ENCODE results near the gene LLGL2.

Gene LLGL2

GRCh38 chr17:75558666-75559530 lies 33.4 kb downstream of the LLGL2 start:
- in situ Hi-C loops (cut with HindIII; ENCODE audit: low pct_ligation_motif_present, low pct_unique_long_range_greater_than_20kb, low sequenced_read_pairs) = no loop called here
- no peak for DNase-seq

- no peak for DNase-seq
- in situ Hi-C loops (cut with HindIII; ENCODE audit: low pct_ligation_motif_present, low pct_unique_long_range_greater_than_20kb, low sequenced_read_pairs) = no loop called here
Measured at GRCh38 chr17:75559958-75560533, 34.5 kb downstream of the LLGL2 start.

- peak; percentile 78 for DNase-seq
- in situ Hi-C loops (cut with HindIII; ENCODE audit: low pct_ligation_motif_present, low pct_unique_long_range_greater_than_20kb, low sequenced_read_pairs) = no loop called here
Measured at GRCh38 chr17:75561927-75562603, 36.6 kb downstream of the LLGL2 start.

- in situ Hi-C loops (cut with HindIII; ENCODE audit: low pct_ligation_motif_present, low pct_unique_long_range_greater_than_20kb, low sequenced_read_pairs) = no loop called here
- no peak for DNase-seq
Measured at GRCh38 chr17:75563063-75563758, 37.7 kb downstream of the LLGL2 start.

GRCh38 chr17:75564195-75564594 lies 38.7 kb downstream of the LLGL2 start:
- in situ Hi-C loops (cut with HindIII; ENCODE audit: low pct_ligation_motif_present, low pct_unique_long_range_greater_than_20kb, low sequenced_read_pairs) = no loop called here
- no peak for DNase-seq

- DNase-seq = peak; percentile 67
- in situ Hi-C loops (cut with HindIII; ENCODE audit: low pct_ligation_motif_present, low pct_unique_long_range_greater_than_20kb, low sequenced_read_pairs) = no loop called here
Measured at GRCh38 chr17:75565066-75565465, 39.6 kb downstream of the LLGL2 start.

GRCh38 chr17:75565618-75566017 lies 40.1 kb downstream of the LLGL2 start:
- no peak for DNase-seq
- in situ Hi-C loops (cut with HindIII; ENCODE audit: low pct_ligation_motif_present, low pct_unique_long_range_greater_than_20kb, low sequenced_read_pairs) = no loop called here

GRCh38 chr17:75566416-75566815 lies 40.9 kb downstream of the LLGL2 start:
- no peak for DNase-seq
- in situ Hi-C loops (cut with HindIII; ENCODE audit: low pct_ligation_motif_present, low pct_unique_long_range_greater_than_20kb, low sequenced_read_pairs) = no loop called here

GRCh38 chr17:75566834-75567233 lies 41.3 kb downstream of the LLGL2 start:
- in situ Hi-C loops (cut with HindIII; ENCODE audit: low pct_ligation_motif_present, low pct_unique_long_range_greater_than_20kb, low sequenced_read_pairs) = no loop called here
- no peak for DNase-seq

GRCh38 chr17:75568412-75569255 lies 43.1 kb downstream of the LLGL2 start:
- in situ Hi-C loops (cut with HindIII; ENCODE audit: low pct_ligation_motif_present, low pct_unique_long_range_greater_than_20kb, low sequenced_read_pairs) = no loop called here

GRCh38 chr17:75570034-75570676 lies 44.7 kb downstream of the LLGL2 start:
- no peak for DNase-seq
- in situ Hi-C loops (cut with HindIII; ENCODE audit: low pct_ligation_motif_present, low pct_unique_long_range_greater_than_20kb, low sequenced_read_pairs) = no loop called here

More at GRCh38 chr17:75568412-75569255, 43.1 kb downstream of the LLGL2 start:
- DNase-seq = no peak

- DNase-seq = no peak
- in situ Hi-C loops (cut with HindIII; ENCODE audit: low pct_ligation_motif_present, low pct_unique_long_range_greater_than_20kb, low sequenced_read_pairs) = no loop called here
Measured at GRCh38 chr17:75570772-75571171, 45.3 kb downstream of the LLGL2 start.

- in situ Hi-C loops (cut with HindIII; ENCODE audit: low pct_ligation_motif_present, low pct_unique_long_range_greater_than_20kb, low sequenced_read_pairs) = no loop called here
- no peak for DNase-seq
Measured at GRCh38 chr17:75571197-75571884, 45.8 kb downstream of the LLGL2 start.

GRCh38 chr17:75571885-75572215 lies 46.4 kb downstream of the LLGL2 start:
- no peak for DNase-seq
- in situ Hi-C loops (cut with HindIII; ENCODE audit: low pct_ligation_motif_present, low pct_unique_long_range_greater_than_20kb, low sequenced_read_pairs) = no loop called here

GRCh38 chr17:75572713-75573539 lies 47.4 kb downstream of the LLGL2 start:
- in situ Hi-C loops (cut with HindIII; ENCODE audit: low pct_ligation_motif_present, low pct_unique_long_range_greater_than_20kb, low sequenced_read_pairs) = no loop called here
- no peak for DNase-seq

- in situ Hi-C loops (cut with HindIII; ENCODE audit: low pct_ligation_motif_present, low pct_unique_long_range_greater_than_20kb, low sequenced_read_pairs) = no loop called here
- DNase-seq = no peak
Measured at GRCh38 chr17:75573540-75573957, 48.1 kb downstream of the LLGL2 start.

GRCh38 chr17:75573994-75574393 lies 48.5 kb downstream of the LLGL2 start:
- DNase-seq = no peak
- in situ Hi-C loops (cut with HindIII; ENCODE audit: low pct_ligation_motif_present, low pct_unique_long_range_greater_than_20kb, low sequenced_read_pairs) = no loop called here
